Hepatic stellate cell (primary cell): ENCODE results near the gene CD79B.

Experiments
- DNase-seq: peaks from one replicate; pipeline ENCODE4 v3.0.0; 2011; ENCODE audit warnings: low spot score

Gene CD79B

DNA sequence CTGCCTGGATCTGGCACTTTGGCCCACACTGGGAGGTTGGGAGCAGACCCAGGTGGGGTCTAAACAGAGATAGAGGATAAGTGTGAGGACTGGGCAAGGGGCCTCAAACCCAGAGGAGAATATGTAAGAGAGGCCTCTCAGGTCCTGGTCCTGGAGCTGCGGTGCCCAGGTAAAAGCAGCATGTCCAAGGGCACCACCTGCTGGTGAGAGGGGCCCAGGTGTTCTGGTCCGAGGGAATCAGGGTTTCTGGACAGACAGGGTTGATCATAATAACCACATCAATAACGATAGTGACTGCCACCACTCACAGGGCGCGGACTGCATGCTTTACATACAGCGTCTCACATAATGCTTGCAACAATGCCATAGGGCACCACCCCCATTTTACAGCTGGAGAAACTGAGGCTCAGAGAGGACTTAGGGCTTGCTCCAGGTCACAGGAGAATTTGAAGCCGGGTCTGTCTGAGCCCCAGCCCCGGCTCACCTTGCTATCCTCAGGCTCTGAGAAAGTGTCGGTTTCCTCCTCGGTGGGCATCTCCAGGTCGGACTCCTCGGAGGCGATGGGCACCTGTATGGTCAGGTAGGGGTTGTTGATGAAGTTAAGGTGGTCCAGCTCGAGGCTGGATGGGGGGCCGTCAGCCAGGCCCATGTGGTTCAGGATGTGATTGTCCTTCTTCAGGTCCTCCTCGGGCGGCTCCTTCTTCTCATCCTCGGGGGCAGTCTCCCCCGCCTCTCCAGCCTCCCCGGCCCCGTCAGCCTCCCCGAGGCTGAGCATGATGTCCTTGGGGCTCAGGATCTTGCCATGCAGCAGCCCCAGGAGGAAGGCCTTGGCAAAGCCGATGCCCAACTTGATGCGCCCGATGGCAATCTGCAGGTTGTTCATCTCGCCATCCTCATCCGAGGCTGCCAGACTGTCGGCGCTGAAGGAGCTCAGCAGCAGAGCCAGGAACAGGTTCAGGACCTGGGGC is 19.1 kb upstream of the CD79B start:
- DNase-seq: no peak

DNA sequence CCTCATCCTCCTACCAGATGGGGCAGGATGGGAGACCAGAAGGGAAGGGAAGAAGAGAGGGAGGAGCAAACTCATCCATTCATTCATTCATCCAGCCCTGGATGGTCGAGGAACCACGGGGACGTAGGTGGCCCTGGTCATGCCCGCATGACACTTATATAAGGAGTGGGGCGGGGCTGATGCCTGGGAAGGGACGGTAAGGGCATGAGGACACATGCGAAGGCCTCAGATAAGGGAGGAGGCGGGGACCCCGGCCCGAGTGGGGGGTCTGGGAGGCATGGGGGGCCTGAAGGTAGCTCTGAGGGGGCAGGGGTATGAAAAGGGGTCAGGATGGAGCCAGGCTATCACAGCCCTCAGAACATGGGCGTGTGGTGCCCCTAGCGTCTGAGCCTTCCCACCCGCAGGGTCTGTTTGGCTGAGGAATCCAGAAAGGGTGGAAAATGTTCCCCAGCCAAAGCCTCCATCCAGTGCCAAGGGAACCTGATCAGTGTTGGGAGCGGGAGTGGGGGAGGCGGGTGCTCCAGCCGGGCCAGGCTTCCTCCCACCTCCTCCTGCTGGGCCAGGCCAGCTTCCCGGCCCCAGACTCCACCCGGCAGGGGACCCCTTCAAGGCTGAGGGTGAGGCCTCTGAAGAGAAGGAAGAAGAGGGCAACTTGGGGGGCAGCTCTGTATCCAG is 17.6 kb upstream of the CD79B start:
- no peak for DNase-seq

DNA sequence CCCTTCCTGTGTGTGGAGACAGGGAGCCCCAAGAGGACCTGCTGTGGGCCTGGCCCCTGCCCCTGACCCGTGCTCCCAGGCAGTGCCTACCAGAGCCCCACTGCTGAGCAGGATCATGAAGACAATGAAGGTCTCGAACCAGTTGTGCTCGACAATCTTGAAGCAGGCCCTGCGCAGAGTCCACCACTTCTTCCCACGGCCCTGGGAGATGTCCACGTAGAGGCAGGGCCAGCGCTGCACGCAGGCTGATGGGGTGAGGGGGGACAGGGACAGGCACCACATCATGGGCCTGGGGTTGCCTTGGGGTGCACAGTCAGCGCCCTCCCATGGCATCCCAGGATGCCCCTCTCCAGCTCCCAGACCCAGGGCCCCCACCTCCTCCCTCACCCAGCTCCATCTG is 16.4 kb upstream of the CD79B start:
- DNase-seq: no peak

DNA sequence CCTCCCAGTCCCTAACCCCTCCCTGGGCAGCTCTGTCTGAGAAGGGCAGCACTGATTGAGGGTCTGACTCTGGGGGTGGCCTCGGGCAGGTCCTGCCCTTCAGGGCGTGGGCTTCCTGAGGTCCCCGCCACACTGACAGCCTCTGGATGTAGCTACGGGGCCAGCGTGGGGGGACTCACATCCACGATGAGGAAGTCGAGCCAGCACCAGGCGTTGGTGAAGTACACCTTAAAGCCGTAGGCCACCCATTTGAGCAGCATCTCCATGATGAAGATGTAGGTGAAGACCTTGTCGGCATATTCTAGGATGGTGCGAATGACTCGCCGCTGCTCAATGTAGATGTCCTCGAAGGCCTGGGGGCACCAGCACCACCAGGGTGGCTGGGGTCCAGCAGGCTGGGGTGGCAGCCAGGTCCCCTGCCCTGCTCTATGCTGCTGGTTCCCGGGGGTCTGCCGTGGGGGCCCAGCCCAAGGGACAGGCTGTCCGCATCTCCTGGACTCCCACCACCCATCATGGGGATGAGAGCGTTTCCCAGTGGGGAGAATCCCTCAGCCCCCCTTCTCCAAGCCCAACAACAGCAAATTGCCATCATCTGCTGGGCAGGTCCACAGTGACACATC is 15.7 kb upstream of the CD79B start:
- DNase-seq: no peak

DNA sequence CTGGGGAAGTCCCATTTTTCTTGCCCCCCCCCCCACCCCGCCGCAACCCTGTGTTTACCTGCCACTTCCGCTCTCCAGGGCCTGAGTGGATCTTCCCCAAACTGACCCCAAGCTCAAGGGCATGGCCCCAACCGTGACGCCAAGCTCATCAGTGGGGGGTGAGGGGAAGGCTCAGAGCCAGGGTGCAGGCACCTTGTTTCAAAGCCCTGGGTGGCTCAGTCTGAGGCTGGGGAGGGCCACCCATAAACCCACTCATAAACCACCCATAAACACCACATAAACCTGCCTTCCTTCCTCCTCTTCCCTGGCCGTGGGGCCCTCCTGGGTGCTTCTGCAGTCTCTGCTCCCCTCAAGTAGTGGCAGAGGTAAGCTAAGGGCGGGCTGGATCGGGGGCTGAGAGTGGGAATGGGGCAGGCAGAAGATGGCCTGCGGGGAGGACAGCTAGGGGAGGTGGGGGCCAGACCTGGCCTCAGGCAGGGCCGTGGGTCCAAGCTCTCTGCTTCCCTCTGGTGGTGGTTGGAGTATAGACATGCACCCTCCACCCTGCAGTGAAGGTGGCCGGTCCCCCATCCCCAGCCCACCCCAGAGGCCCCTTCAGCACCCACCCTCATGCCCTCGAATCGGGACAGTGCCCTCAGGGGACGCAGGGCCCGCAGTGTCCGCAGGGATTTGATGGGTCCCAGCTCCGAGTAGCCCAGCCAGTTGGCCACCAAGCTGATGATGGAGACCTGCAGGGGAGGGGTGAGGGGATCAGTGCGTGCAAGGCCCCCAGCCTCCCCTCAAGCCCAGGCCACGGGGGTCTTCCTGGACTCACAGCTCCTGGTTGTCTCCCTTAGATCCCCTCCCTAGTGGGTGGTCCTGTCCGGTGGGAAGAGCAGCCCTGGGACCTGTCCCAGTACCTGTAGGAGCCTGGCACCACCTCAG is 14.6 kb upstream of the CD79B start:
- peak; percentile 79 for DNase-seq

DNA sequence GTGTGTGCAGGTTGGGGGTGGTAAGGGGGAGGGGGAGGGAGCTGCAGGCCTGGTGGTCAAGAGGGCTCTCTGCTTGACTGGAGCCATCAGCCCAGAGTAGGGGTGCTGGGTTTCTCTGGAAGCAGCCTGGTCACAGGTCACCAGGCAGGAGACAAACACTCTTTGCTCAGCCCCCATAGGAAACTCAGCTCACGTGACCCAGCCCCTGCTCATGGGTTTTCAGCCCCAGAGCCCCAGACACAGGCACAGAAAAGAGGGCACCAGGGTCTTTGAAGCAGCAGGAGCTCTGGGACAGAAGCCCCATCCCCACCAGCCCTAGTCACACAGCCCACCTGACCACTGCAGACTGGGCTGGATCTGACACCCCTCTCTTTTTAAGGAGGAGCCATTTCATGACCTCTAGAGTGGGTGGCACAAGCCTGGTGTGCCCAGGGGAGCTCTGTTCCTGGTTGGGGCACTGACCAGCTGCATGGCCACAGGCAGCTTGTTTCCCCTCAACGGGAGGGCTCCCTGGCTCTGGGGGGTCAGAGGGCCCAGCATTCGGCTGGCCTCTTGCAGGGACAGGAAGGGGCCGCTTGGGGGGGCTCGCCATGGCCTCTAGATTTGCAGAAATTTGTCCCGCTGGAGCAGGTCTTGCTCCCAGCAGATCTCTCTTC is 13.8 kb upstream of the CD79B start:
- no peak for DNase-seq

DNA sequence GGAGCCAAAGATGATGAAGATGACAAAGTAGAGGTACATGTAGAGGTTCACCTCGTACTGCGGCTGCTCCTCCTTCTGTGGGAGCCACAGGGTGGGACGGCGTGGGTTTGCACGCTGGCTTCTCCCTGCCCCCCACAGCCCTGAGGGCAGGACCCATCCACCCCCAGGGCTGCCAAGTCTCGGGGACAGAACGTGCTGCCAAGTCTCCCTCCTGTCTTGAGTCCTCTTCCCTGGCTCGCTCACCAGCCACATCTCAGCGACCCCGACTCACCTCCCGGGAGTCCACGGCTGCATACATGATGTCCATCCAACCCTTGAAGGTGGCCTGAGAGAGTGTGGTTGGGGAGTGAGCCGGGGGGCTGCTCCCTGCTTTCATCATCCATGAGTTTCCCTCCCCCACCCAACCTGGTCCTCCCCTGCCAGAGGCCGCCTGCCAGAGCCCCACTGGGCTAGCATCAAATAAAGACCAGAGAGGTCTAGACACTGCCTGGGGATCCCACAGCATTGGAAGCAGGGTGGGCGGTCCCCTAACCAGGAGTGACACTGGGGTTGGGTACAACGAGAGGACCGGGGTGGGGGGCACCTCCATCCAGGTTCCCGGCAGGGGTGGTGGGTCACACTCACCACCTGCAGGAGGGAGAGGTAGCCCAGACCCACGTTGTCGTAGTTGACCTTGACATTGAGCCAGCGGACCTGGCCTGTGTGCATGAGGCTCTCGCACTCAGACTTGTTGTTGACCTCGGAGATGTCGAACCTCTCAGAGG is 12.8 kb upstream of the CD79B start:
- no peak for DNase-seq

DNA sequence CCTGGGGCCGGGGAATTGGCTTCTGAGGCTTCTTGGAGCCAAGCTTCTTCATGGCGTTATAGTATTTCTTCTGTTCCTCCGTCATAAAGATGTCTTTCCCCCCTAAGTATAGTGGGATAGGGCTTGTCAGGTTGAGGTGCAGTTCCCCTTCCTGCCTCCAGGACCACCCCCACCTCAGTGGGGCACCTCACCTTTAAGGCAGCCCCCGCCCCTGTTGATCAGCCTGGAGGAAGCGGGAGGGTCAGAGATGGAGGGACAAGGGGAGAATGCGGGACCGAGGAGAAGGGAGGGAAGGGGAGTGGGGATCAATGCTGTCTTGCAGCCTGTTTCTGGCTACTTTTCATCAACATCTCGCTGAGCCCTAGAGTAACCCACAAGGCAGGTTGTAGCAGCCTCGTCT is 11.6 kb upstream of the CD79B start:
- DNase-seq: no peak

DNA sequence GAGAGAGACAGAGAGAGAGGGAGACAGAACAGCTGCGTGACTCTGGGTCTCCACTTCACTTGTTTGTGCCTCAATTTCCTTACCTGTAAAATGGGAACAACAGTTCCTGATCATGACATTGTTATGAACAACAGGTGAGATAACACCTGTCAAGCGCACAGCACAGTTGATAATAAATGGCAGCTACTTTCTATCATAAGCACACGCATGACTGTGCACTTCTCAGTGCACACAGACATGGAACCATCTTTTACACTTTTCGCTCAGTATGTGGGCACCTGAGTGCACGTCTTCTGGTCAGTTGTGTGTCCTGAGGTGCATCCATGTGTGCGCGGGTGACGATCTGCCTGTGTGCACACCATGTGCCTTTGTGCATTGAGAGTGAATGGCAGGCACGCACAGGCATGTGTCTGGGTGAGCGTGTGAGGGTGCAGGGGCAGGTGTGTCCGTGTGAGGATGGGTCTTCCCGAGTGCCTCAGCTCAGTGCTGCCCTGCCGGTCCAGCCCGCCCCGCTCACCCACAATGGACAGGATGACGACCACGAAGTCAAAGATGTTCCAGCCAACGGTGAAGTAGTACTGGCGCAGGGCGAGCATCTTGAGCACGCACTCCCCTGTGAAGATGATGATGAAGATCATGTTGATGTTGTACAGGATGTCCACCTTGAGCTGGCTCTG is 10.3 kb upstream of the CD79B start:
- DNase-seq: no peak

DNA sequence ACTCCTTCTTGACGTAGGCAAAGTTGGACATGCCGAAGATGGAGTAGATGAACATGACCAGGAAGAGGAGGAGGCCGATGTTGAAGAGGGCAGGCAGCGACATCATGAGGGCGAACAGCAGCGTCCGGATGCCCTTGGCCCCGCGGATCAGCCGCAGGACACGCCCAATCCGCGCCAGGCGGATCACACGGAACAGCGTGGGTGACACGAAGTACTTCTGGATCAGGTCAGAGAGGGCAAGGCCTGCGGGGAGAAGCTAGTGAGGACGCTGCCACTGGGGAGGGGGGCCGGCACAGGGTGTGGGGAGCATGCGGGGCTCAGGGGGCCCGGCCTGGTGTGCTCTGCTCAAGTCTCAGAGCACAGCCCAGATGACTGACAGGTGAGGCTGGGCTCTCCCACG is 9.6 kb upstream of the CD79B start:
- DNase-seq: no peak

DNA sequence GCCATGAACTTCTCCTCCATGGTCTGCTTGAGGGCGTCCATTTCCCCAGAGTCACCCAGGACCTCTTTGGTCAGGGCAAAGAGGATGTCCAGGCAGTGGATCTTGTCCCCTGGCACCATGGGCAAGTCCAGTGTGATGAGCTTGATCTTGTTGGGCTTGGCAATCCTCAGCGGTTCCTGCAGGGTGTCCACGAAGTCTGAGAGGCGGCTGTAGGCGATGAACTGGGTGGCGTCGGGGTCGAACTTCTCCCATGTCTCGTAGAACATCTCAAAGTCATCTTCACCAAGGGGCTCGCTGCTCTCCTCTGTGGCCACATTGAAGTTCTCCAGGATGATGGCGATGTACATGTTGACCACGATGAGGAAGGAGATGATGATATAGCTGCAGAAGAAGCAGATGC is 9.0 kb upstream of the CD79B start:
- DNase-seq: no peak

DNA sequence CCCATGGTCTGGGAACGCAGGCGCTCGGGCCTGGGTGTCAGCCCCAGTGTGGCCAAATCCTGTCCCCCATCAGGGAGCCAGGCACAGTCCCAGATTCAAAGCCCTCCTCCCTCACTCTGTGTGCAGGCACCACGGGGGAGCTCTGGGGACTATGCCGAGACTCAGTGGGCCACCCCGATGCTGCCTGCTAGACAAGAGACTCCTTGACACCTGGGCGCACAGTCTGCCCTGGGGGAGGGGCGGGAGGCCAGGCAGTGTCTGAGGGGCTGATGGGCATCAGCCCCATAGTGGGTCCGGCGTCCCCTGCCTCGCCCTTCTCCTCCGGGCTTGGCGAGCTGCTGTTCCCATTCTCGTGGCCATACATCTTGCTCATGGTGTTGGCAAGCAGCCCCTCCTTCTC is 8.5 kb upstream of the CD79B start:
- DNase-seq: no peak

DNA sequence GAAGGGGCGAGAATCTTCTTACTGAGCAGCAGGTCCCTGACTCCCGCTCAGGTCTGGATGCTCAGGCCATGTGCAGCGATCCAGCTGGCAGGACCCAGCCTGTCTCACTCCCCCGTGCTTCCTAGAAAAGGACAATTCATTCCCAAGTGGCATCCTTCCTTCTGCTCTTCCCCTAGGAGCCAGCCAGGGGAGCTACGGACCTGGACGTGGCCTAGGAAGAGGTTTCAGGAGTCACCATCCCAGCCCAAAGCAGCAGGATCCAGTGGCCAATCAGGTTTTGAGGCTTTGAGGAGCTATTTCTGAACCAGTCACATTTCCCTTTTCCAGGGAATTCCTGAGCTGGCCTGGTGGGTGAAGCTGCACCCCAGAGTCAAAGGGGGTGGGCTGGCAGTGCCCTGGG is 7.8 kb upstream of the CD79B start:
- DNase-seq: no peak

DNA sequence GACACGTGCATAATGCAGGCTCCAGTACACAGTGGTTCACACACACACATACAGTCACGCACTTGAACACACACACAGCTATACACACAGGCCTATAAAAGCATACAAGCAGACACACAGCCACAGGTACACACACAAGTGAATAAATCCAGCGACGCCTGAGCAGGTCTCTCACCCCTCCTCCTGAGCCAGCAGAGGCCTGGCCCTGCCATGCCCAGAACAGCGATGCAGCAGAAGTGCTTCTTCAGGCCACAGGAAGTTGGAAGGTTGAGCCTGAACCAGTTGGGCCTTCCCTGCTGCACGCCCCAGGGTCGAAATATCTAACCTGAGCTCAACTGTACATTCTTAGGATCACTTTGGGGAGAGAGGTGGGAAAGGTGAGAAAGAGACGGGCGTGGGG is 7.3 kb upstream of the CD79B start:
- DNase-seq: no peak

DNA sequence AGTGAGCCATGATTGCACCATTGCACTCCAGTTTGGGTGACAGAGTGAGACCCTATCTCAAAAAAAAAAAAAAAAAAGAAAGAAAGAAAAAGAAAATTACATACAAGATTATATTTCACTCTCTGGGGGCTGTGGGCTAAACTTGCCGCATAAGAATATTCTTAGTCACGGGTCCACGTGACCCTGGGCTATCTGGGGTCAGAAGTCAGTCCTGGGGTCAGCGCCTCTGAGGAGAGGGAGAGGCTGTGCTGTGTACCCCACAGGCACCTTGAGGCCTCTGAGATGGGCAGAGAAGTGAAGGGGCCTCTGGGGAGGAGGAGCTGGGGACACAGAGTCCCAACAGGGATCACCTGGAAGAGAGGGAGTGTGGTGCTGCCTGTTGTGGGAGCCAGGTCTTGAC is 5.8 kb upstream of the CD79B start:
- DNase-seq: no peak

DNA sequence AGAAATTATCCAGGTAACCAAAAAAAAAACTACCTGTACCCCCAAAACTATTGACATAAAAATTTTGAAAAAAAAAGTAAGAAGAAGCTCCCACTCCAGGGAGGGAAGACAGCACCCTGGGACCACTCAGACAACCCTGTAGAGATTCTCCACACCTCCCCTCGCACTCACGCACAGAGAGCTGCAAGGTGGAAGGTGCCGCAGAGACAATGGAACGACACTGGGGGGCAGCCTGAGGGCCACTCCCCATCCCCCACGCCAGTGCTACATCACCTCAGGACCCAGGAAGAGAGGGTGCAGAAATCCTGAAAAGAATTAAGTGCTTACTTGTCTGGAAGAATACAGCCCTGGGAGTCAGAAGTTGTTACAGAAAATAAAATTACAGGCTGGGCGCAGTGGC is 5.2 kb upstream of the CD79B start:
- no peak for DNase-seq

DNA sequence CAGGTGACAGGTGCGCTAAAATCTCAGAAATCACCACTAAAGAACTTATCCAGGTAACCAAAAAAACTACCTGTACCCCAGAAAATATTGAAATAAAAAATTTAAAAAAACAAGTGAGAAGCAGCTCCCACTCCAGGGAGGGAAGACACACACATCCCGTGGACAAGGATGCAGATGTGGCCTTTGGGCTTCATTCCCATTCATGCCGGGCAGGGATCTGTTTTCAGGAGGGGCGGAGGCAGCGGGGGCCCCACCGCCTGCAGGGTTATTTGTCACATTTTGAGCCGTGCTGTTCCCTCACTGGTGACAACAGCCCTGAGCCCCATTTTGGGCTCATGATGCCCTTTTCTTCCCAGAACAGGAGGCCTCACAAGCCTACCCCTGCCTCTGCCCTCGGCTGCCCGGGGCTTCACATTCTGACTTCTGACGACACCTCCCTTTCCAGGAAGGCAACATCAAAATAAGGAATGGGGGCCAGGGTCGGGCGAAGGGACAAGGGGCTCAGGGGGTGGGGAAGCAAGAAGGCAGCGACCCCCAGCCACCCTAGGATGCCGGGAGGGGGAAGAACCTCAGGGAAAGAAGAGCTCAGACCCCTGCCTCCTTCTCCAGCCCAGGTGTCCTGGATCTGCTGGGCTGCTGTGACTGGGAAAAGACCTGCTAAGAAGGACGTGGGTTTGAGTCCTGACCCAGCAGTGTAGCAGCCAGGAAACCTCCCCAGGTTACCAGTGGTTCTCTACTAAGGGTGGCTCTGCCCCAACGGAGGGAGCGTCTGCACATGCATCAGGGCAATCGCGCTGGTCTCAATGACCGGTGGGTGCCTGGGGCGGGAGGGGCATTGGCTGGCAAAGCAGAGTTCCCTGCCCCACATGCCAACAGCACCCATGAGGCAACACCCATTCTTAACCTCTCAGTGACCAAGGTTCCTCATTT is 2.3 kb upstream of the CD79B start:
- DNase-seq: no peak

DNA sequence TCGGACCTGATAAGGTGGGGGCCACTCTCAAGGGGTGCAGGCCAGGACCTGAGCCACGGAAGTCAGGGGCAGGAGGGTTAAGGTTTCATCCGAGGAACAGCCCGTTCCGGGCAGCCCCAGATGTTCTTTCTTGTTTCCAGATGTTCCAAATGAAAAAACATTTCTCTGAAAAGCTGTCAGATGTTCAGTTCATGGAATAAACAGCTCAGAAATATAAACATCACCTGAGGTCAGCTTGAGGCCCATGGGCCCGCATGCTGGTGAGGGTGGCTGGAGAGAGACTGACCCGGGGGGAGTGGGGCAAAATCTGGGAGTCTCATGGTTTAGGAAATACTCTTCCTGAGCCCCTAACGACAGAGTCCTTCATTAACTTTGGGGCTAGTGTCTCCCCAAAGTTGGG is 1.5 kb upstream of the CD79B start:
- DNase-seq: no peak

DNA sequence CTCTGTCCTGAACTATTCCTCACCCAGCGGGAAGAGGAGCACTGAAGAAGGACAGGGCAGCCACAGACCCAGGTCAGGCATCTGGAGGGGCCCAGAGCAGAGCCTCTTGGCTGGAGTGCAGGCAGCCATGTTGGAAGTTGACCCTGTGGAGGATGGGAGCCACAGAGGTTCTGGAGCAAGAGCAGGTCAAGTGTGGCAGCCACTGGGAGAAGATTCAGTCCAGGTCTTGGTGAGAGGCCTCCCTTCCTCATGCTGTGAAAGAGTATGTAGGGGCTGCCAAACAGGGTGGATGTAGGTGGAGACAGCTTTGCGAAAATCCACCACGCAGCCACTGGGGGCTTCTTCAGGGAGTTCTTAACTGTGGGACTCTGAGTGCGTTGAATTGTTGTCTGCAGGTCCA is 590 bp upstream of the CD79B start:
- no peak for DNase-seq
